ENCODE data around the gene TDP1. TPM values are rescaled to one million over a fixed set of nuclear protein-coding genes. Genes with fewer than 3 reads are reported as not detected.

The TDP1 gene
- total and polyA plus RNA-seq, 3 donors from 2014 or later: 37.0 to 55.2 (median 43.1) TPM

DNA sequence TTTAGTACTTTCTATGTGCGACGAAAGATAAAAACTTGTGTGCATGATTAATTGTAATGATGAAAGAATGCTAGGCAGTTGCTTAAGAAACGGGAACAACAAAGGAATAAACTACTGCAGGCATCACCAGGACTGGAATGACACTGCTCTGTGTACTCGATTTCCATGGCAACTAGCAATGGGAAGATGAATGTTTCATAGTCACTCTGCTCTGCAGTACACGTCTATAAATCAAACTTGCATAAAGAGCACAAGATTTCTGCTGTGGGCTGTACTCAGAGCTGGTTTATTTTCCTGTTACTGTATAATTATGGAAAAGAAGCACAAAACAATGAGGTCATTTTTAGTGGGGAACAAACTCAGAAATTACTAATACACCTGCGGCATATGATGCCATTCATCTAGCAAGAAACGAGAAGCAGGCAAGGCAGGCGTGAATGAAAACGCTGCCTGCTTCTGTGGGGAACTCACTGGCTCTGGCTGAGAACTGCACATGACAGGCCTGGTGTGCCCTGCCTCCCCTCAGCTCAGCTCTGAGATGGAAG is 43.0 kb upstream of the TDP1 start:
- intact Hi-C loops (cut with DNase I; ENCODE audit: low total_unique reads): loop anchor here (10.0 kb wide), 1 partner anchor 878 kb away; no protein-coding TSS in a partner anchor
- no peak for TF ChIP-seq POLR2A (IDR thresholded peaks at IDR 0.05)
- TF ChIP-seq, protein P1, sequence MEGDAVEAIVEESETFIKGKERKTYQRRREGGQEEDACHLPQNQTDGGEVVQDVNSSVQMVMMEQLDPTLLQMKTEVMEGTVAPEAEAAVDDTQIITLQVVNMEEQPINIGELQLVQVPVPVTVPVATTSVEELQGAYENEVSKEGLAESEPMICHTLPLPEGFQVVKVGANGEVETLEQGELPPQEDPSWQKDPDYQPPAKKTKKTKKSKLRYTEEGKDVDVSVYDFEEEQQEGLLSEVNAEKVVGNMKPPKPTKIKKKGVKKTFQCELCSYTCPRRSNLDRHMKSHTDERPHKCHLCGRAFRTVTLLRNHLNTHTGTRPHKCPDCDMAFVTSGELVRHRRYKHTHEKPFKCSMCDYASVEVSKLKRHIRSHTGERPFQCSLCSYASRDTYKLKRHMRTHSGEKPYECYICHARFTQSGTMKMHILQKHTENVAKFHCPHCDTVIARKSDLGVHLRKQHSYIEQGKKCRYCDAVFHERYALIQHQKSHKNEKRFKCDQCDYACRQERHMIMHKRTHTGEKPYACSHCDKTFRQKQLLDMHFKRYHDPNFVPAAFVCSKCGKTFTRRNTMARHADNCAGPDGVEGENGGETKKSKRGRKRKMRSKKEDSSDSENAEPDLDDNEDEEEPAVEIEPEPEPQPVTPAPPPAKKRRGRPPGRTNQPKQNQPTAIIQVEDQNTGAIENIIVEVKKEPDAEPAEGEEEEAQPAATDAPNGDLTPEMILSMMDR (IDR thresholded peaks at IDR 0.05): no peak
- 72 to 73% methylated on average over 9 of the region's 9 CpGs for WGBS, 2 donors
- H3K4me3 ChIP-seq: no peak overlapping the region
- no peak overlapping the region for H3K27ac ChIP-seq
- no peaks in the 10 kb centered on the region for H3K9me3 ChIP-seq
- no peaks in the 10 kb centered on the region for H3K4me1 ChIP-seq
- H3K27me3 ChIP-seq: no peaks in the 10 kb centered on the region
- no peaks in the 10 kb centered on the region for H3K36me3 ChIP-seq (ENCODE audit: low read depth, missing control alignments)
- DNase-seq: no peak

DNA sequence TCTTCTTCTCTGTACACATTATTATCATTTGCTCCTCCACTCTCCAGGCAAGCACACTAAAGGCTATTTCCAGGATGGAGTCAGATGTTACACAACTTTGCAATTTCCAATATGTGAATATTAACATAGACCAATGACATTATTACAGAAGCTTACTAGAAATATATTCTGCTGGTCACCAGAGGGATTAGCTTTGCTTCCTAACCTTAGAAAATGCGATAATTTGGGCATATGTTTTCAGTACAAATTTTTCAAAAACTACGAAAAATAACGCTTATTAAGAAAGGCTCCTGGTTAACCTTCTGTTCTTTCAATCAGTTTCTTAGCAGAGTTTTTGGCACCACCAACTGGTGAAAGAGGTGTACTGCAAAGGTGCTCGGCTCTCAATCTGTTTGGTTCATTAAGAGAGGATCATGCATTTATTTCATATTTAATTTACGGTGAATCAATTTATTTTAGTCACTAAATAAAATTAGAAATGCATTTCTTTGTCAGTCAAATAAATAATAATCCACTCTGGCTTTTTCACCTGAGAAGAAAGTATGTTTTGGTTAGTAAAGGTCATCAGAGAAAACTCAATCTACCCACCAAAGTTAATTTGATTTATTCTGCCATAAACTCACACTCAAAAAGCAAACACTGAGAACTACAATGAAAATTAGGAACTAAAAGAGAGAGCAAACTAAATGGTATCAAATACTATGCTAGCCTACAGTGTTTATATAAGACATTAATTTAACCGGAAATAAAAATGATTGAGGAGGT is 40.4 kb upstream of the TDP1 start:
- WGBS, 2 donors: 33 to 35% methylated on average over 6 of the region's 6 CpGs
- DNase-seq: peak; percentile 83
- Histone ChIP-seq H3K4me3 (no peak overlapping the region), H3K4me1 (no peaks in the 10 kb centered on the region), H3K27ac (no peak overlapping the region), H3K9me3 (no peaks in the 10 kb centered on the region), H3K27me3 (no peaks in the 10 kb centered on the region), H3K36me3 (ENCODE audit: low read depth, missing control alignments) (no peaks in the 10 kb centered on the region)
- no peak for TF ChIP-seq POLR2A (IDR thresholded peaks at IDR 0.05)
- TF ChIP-seq, protein P1 (IDR thresholded peaks at IDR 0.05): peak; percentile 92 to 95 (median 94)
- intact Hi-C loops (cut with DNase I; ENCODE audit: low total_unique reads): loop anchor here (10.0 kb wide), 1 partner anchor 880 kb away; no protein-coding TSS in a partner anchor

DNA sequence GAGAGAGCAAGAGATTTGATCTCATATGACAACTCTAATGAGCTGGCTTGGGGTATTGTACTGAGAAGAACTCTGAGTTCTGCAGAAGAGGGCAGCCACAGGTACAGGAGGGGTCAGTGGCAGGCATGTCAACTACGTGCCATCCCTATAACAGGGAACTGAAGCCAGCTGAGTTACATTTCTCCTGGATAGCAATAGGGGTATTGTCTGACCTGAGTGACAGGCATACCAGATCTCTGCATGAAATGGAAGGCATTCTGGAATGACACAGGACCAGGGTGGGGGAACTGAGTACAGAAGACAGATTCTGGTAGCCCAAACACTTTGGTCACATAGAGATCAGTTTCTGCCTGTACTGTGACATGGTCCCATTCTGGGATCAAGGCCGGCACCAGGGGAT is 37.0 kb upstream of the TDP1 start:
- no peaks in the 10 kb centered on the region for H3K9me3 ChIP-seq
- no peak for DNase-seq
- 91% methylated on average over 2 of the region's 2 CpGs for WGBS, 2 donors
- no peaks in the 10 kb centered on the region for H3K4me1 ChIP-seq
- TF ChIP-seq POLR2A (IDR thresholded peaks at IDR 0.05): no peak
- TF ChIP-seq, protein P1 (IDR thresholded peaks at IDR 0.05): no peak
- intact Hi-C loops (cut with DNase I; ENCODE audit: low total_unique reads): loop anchor here (10.0 kb wide), 1 partner anchor 884 kb away; no protein-coding TSS in a partner anchor
- no peak overlapping the region for H3K27ac ChIP-seq
- H3K36me3 ChIP-seq (ENCODE audit: low read depth, missing control alignments): no peaks in the 10 kb centered on the region
- no peaks in the 10 kb centered on the region for H3K27me3 ChIP-seq
- no peak overlapping the region for H3K4me3 ChIP-seq

DNA sequence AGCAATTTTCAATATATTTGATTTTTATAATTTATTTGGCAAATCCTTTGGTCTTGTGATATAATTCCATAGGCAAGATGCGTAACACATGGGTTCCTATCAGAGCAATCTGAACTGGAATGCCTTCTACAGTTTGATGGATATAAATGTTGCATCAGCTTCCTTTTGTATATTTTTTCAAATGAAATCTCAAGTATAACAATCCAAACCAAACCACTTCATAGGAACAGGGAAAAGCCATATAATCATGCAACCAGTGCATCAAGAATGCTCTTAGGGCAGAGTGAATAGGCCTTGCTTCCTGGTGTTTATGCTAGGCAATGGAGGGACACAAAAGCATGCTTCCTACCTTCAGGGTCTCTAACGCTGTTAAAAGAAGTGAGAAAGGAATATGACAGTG is 35.7 kb upstream of the TDP1 start:
- Histone ChIP-seq H3K4me3 (no peak overlapping the region), H3K27ac (no peak overlapping the region), H3K36me3 (ENCODE audit: low read depth, missing control alignments) (no peaks in the 10 kb centered on the region), H3K4me1 (no peaks in the 10 kb centered on the region), H3K9me3 (no peaks in the 10 kb centered on the region), H3K27me3 (no peaks in the 10 kb centered on the region)
- intact Hi-C loops (cut with DNase I; ENCODE audit: low total_unique reads): no loop called here
- TF ChIP-seq, protein P1 (IDR thresholded peaks at IDR 0.05): no peak
- no peak for TF ChIP-seq POLR2A (IDR thresholded peaks at IDR 0.05)
- 73 to 79% methylated on average over 2 of the region's 2 CpGs for WGBS, 2 donors
- no peak for DNase-seq
